Activated CD4-positive, alpha-beta T cell treated with anti-CD3 and anti-CD28 coated beads for 36 hours (primary cell): ENCODE data around the gene CAMKMT. TPM values are rescaled to one million over a fixed set of nuclear protein-coding genes. Genes with fewer than 3 reads are reported as not detected.
A peak's percentile ranks its signal among the peaks of the same experiment; 100 is the strongest.

Source experiments
- ATAC-seq: fragments of 200-7000 bp; cut with Tn5 transposase; one replicate; pipeline ENCODE4 v1.10.0; 2021; ENCODE audit warnings: mild to moderate bottlenecking, moderate library complexity
- CTCF ChIA-PET: fragments of 350-600 bp; sonication (Branson Sonifier 250); formaldehyde crosslinking; loops from one replicate; lab custom pipeline; 2021; ENCODE audit warnings: antibody characterized with exemption; lab: Charles Lee
- POLR2A ChIA-PET: fragments of 350-600 bp; sonication (Branson Sonifier 250); formaldehyde crosslinking; loops from one replicate; lab custom pipeline; 2021; ENCODE audit warnings: antibody characterized with exemption, inconsistent platforms; lab: Charles Lee
- DNase-seq: peaks from one replicate; pipeline ENCODE4 v3.0.0-alpha.2; 2020
- H3K27ac Mint-ChIP-seq: one replicate; pipeline ENCODE4 v1.8.0; 2021; ENCODE audit warnings: mixed read lengths
- H3K27me3 Mint-ChIP-seq: one replicate; pipeline ENCODE4 v1.8.0; 2021; ENCODE audit warnings: mixed read lengths
- H3K36me3 Mint-ChIP-seq: one replicate; pipeline ENCODE4 v1.8.0; 2021; ENCODE audit warnings: low read depth, mixed read lengths
- H3K4me1 Mint-ChIP-seq: one replicate; pipeline ENCODE4 v1.8.0; 2021; ENCODE audit warnings: mixed read lengths
- H3K4me3 Mint-ChIP-seq: one replicate; pipeline ENCODE4 v1.8.0; 2021; ENCODE audit warnings: mild to moderate bottlenecking, moderate library complexity, mixed read lengths
- H3K9me3 Mint-ChIP-seq: one replicate; pipeline ENCODE4 v1.8.0; 2021; ENCODE audit warnings: low read depth, mixed read lengths
- intact Hi-C, 2 experiments: fragments of 100-400 bp; cut with DNase I in 1 of 2; cut with micrococcal nuclease in 1 of 2; formaldehyde crosslinking; loops; one replicate each; pipeline versions ENCODE4 v1.14.2 to v1.15.1; 2022 to 2024; cut with DNase I, micrococcal nuclease
- total RNA-seq, 2 experiments: library from RNA; stranded (reverse); gene quantifications; one replicate each; pipeline ENCODE4 v1.2.3, GENCODE V29; 2021

CAMKMT gene
- total RNA-seq = 10 to 100 TPM; 10.8 to 13.3 TPM

DNA sequence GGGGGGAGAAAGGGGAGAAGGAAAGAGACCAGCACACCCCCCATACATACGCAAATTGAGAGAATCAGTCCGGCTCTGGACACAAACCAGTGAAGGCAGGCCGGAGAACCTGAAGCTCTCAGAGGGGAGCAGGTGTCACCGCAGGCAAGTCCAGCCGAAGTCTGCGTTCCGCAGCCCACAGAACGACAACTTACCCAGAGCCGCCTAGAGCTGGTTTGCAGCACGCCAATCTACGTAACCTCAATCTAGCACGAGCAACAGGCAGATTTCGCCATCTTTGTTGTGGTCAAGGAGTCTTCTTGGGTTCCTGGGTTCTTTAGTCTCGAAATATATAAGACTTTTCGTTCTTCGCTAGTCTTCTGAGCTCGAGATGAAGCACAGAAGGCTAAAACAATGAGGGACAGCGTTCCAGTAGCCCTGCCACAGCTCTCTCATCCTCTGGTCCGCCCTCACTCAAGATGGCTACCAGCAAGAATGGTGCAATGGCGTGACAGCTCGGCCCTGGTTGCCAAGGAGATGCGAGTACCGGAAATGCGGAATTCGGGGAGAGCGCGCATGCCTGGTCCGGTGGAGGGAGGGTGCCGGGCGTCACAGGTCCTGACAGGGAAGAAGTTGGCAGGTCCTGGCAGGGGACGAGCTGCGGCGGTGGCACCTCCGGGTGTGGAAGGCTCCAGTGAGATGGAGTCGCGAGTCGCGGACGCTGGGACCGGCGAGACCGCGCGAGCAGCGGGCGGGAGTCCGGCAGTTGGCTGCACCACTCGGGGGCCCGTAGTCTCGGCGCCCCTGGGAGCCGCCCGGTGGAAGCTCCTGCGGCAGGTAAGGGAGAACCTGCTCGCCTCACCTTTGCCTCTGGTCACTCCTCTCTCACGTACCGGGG is at the start of gene CAMKMT, which contains the start of gene PREPL:
Gene CAMKMT, plus strand, starts transcription at position 618 of the 877 bp plus-strand sequence.
Gene PREPL, minus strand, starts transcription at position 165 of the 877 bp plus-strand sequence. CDS start 15,152 bp downstream, outside the sequence.
- no peaks in the 10 kb centered on the region for H3K9me3 Mint-ChIP-seq
- no peaks in the 10 kb centered on the region for H3K27me3 Mint-ChIP-seq
- intact Hi-C loops = loop anchor here (1.0 to 10.0 kb wide), 11 partner anchors 117 to 1999 kb away; partner anchors contain the start of genes PPM1B (in 2 of the 2), COX7A2L (in 1 of the 2), DYNC2LI1 (in 1 of the 2) and PRKCE (in 1 of the 2)
- peaks cover 10% of the 10 kb centered on the region for H3K36me3 Mint-ChIP-seq
- H3K4me1 Mint-ChIP-seq = peaks cover 48% of the 10 kb centered on the region
- peak within 1 kb of the TSS; percentile 100 for H3K27ac Mint-ChIP-seq
- peak within 1 kb of the TSS; percentile 92 for H3K4me3 Mint-ChIP-seq
- POLR2A ChIA-PET = interaction anchor here (0.6 to 1.4 kb wide), 7 partner anchors 10 to 241 kb away, joined by 3 to 8 read pairs (median 5); partner anchors contain the start of gene PPM1B
- CTCF ChIA-PET = interaction anchor here (0.6 to 2.0 kb wide), 10 partner anchors 13 to 1167 kb away, joined by 3 to 10 read pairs (median 3); no protein-coding TSS in a partner anchor
- ATAC-seq = peak; percentile 85
- DNase-seq = peak; percentile 99

DNA sequence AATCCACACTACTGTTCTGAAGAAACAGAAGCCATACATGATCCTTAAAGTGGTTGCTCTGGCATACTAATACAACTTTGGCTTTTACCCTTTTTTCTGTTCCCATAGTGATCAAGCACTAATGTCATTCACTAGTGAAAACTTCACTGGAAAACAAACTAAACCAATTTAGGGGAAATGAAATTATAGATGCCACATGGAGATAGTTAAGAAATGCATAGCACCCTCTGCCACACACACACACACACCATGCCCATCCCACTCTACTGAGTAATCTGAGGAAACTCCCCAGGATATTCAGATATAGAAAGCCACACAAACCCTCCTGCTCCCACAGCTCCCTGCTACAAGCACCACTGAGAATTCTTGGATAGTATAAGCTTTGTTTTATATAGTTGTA is 47.4 kb upstream of the CAMKMT start:
- POLR2A ChIA-PET = no interaction called here

DNA sequence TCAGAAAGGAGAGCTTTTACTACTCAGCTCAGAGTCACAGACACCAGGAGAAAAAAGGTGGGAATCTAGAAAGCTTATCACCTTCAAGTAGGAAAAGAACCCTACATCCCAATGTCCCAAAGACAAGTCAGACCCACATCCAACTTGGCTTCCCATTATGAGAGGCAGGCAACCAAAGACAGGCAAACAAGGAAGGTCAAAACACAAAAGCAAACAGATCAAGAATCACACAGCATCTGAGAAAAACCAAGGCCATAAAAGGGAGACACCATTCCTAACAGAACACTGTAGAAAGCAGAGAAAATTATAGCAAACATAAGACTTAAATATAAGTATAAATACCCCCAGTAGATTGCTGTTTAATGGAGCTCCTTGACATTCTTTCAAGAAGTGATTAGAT is 45.8 kb upstream of the CAMKMT start:
- no peak for ATAC-seq
- DNase-seq = no peak
- peaks cover 14% of the 10 kb centered on the region for H3K9me3 Mint-ChIP-seq
- H3K4me3 Mint-ChIP-seq = no peak overlapping the region
- ChIA-PET CTCF (interaction anchor here (0.7 kb wide), 3 partner anchors 12 to 188 kb away, joined by 3 read pairs; partner anchors contain the start of gene CAMKMT), POLR2A (no interaction called here)
- peaks cover 69% of the 10 kb centered on the region for H3K36me3 Mint-ChIP-seq
- no peaks in the 10 kb centered on the region for H3K4me1 Mint-ChIP-seq
- intact Hi-C loops = no loop called here
- no peaks in the 10 kb centered on the region for H3K27me3 Mint-ChIP-seq
- no peak overlapping the region for H3K27ac Mint-ChIP-seq

More for the DNA sequence above, 47.4 kb upstream of the CAMKMT start:
- Mint-ChIP-seq H3K4me3 (no peak overlapping the region), H3K36me3 (peaks cover 68% of the 10 kb centered on the region), H3K27me3 (no peaks in the 10 kb centered on the region), H3K4me1 (no peaks in the 10 kb centered on the region), H3K9me3 (peaks cover 22% of the 10 kb centered on the region), H3K27ac (no peak overlapping the region)
- no peak for DNase-seq
- intact Hi-C loops = no loop called here
- no peak for ATAC-seq
- CTCF ChIA-PET = interaction anchor here (0.8 kb wide), 1 partner anchor 270 kb away, joined by 3 read pairs; no protein-coding TSS in a partner anchor

DNA sequence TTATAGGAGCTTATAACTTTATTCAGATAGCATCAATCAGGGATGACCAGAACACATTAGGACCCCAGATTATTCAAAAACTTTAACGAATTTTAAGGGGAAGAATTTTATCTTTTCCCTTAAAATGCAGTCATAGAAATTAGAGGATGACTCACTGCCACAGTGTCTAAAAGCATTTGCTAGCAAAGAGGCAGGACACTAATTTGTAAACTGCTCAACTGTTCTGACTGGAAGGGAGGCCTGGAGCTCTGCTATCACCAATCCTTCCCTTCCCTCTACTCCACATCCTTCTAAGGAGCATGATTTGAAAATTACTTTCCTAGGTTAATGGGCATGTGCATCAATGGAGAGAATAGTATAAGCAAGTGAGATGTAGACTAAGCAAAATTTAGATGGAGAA is 40.9 kb upstream of the CAMKMT start:
- Mint-ChIP-seq H3K9me3 (no peaks in the 10 kb centered on the region), H3K27me3 (no peaks in the 10 kb centered on the region), H3K36me3 (peaks cover 58% of the 10 kb centered on the region), H3K4me3 (no peak overlapping the region), H3K4me1 (no peaks in the 10 kb centered on the region), H3K27ac (no peak overlapping the region)
- intact Hi-C loops = no loop called here
- CTCF ChIA-PET = interaction anchor here (0.9 to 1.0 kb wide), 2 partner anchors 103 to 277 kb away, joined by 3 read pairs; no protein-coding TSS in a partner anchor
- DNase-seq (no peak), ATAC-seq (no peak)
- POLR2A ChIA-PET = no interaction called here

DNA sequence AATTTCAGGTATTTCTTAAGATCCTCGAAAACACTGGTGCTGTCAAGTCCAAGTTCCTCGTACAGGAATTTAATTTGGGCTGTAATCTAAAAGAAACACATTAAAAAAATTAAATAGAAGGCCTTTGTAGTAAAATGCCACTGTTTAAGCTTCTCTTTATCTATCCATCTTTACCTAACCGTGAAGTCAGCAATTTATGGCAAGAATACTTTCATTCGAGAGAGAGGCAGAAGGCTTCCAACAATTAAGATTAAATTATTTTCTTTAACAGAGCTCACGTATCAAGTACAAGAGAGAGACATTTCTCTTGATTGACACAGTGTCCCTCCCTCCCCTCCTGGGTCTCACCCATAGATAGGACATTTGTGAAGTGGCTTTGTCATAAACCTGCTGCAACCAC is 40.4 kb upstream of the CAMKMT start:
- H3K4me1 Mint-ChIP-seq = no peaks in the 10 kb centered on the region
- CTCF ChIA-PET = interaction anchor here (1.0 kb wide), 1 partner anchor 103 kb away, joined by 3 read pairs; no protein-coding TSS in a partner anchor
- no peak overlapping the region for H3K27ac Mint-ChIP-seq
- POLR2A ChIA-PET = no interaction called here
- no peaks in the 10 kb centered on the region for H3K27me3 Mint-ChIP-seq
- DNase-seq = no peak
- intact Hi-C loops = no loop called here
- H3K36me3 Mint-ChIP-seq = peaks cover 54% of the 10 kb centered on the region
- no peak overlapping the region for H3K4me3 Mint-ChIP-seq
- H3K9me3 Mint-ChIP-seq = no peaks in the 10 kb centered on the region
- no peak for ATAC-seq

DNA sequence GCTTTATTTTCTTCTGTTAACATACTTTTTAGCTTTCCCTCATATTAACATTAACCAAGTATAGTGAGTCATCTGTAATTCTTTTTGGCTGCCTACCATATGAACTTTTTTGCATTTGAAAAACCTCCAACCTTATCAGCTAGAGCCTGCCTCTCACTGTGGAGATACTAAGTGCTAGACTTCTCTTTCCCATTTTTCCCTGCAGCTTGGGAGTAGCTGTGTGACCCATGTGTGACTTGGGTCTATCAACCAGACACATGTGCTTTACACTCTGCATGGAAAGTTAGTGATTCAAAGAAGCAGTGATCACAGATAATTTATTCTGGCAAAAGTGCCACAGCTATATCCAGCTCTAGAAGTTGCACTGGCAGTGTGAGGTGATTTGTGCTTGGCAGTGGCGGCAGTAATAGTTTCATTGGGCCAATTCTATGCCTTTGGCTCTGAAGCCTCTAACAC is 36.7 kb upstream of the CAMKMT start:
- ATAC-seq = no peak

DNA sequence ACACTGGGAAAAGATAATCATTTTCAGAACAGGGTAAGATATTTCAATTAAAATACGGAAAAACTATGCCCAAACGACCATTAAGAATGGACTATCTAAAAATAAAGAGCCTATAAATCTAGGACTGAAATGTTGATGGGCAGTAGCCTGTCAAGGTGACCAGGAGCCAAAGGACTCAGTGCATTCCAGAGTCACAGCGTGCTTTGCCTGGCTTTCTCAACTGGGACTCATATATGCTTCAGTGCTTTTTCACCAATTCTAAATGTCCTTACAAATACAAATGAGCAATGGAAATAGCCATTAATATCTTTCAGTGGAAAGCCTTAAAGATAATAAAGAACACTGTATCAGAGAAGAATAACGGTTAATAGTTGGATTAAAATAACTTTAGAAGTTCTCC is 35.9 kb upstream of the CAMKMT start:
- ChIA-PET CTCF (interaction anchor here (1.4 kb wide), 1 partner anchor 12 kb away, joined by 4 read pairs; no protein-coding TSS in a partner anchor), POLR2A (no interaction called here)
- Mint-ChIP-seq H3K4me3 (no peak overlapping the region), H3K27ac (no peak overlapping the region), H3K9me3 (no peaks in the 10 kb centered on the region), H3K27me3 (no peaks in the 10 kb centered on the region), H3K4me1 (peaks cover 9% of the 10 kb centered on the region), H3K36me3 (peaks cover 51% of the 10 kb centered on the region)
- no peak for DNase-seq
- ATAC-seq = no peak
- intact Hi-C loops = no loop called here

More for the DNA sequence above, 36.7 kb upstream of the CAMKMT start:
- ChIA-PET POLR2A (interaction anchor here (0.6 kb wide), 1 partner anchor 84 kb away, joined by 10 read pairs; no protein-coding TSS in a partner anchor), CTCF (interaction anchor here (1.0 kb wide), 3 partner anchors 12 to 237 kb away, joined by 3 read pairs; no protein-coding TSS in a partner anchor)
- intact Hi-C loops = no loop called here
- H3K4me3 Mint-ChIP-seq = no peak overlapping the region
- H3K27me3 Mint-ChIP-seq = no peaks in the 10 kb centered on the region
- H3K27ac Mint-ChIP-seq = no peak overlapping the region
- no peaks in the 10 kb centered on the region for H3K9me3 Mint-ChIP-seq
- H3K4me1 Mint-ChIP-seq = peaks cover 3% of the 10 kb centered on the region
- no peak for DNase-seq
- peaks cover 51% of the 10 kb centered on the region for H3K36me3 Mint-ChIP-seq

DNA sequence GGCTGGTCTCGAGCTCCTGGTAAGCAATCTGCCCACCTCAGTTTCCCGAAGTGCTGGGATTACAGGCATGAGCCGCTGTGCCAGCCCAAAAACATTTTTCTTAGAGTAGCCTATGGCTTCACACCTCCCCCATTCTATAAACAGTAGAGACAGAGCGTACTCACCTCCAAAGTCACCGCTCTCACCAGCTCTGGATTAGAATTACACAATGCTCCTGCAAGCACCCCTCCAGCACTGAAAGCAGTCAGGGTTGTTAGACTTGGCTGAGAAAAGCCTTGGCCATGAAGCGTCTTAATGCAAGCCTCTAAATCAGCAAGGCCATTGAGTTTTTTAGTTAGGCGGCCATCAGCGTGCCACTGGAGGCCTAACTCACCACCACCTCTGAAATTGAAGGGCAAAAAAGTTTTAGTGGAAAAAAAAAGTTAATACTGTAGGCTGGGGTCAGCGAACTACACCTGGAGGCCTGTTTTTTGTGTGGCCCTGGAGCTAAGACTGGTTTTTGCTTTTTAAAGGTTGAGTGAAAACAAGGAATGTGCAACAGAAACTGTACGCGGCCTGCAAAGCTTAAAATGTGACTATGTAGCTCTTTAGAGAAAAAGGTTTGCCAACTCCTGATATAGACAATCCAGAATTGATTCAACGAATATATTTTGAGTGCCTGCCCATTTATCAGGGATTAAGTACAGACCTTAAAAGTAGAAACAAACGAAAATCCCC is 35.0 kb upstream of the CAMKMT start:
- Mint-ChIP-seq H3K27me3 (no peaks in the 10 kb centered on the region), H3K4me3 (no peak overlapping the region), H3K4me1 (peaks cover 10% of the 10 kb centered on the region), H3K9me3 (no peaks in the 10 kb centered on the region), H3K36me3 (peaks cover 51% of the 10 kb centered on the region), H3K27ac (no peak overlapping the region)
- POLR2A ChIA-PET = no interaction called here
- CTCF ChIA-PET = interaction anchor here (1.4 kb wide), 1 partner anchor 11 kb away, joined by 4 read pairs; no protein-coding TSS in a partner anchor
- intact Hi-C loops = no loop called here
- DNase-seq (no peak), ATAC-seq (no peak)

DNA sequence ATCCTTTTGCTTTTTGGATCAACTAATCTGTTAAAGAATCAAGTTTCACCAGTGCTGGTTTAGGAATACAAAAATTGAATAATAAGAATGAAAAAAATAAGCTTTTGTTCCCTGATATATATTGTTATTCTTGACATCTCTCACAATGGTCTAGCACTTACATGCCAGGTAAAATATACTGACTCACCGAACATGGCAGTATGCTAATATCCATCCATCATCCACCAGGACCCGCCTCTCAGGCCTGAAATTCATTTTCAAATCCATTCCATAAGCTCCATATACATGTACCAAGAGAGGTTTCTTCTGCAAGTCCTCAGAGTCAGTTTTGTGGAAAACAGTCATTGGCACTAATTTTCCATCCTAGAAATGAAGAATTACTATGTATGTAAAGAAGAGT is 33.0 kb upstream of the CAMKMT start:
- Mint-ChIP-seq H3K9me3 (no peaks in the 10 kb centered on the region), H3K4me1 (peaks cover 10% of the 10 kb centered on the region), H3K27me3 (no peaks in the 10 kb centered on the region), H3K27ac (no peak overlapping the region), H3K4me3 (no peak overlapping the region), H3K36me3 (peaks cover 49% of the 10 kb centered on the region)
- no peak for DNase-seq
- ChIA-PET CTCF (interaction anchor here (1.0 to 1.1 kb wide), 2 partner anchors 14 to 37 kb away, joined by 3 to 4 read pairs; no protein-coding TSS in a partner anchor), POLR2A (no interaction called here)
- intact Hi-C loops = no loop called here
- no peak for ATAC-seq

DNA sequence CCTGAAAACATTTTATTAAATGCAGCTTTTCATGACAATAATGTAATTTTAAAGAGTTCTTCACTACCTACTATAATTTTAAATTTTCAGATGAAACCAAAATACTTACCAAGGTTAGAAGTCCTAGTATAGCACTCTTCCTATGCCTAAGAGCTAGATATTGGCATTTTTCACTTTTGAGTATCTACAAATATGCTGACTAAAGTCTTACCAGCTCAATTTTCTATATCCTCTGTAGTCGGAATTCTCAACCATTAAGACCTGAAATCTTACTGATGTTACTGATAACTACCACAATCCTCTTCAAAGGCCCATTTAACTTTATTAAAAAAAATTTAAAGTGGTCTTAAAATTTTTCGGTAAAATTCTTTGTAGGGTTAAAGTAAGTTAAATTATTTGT is 32.4 kb upstream of the CAMKMT start:
- DNase-seq (no peak), ATAC-seq (no peak)
- H3K36me3 Mint-ChIP-seq = peaks cover 46% of the 10 kb centered on the region
- intact Hi-C loops = no loop called here
- POLR2A ChIA-PET = no interaction called here
- peaks cover 10% of the 10 kb centered on the region for H3K4me1 Mint-ChIP-seq
- H3K27ac Mint-ChIP-seq = no peak overlapping the region
- no peaks in the 10 kb centered on the region for H3K9me3 Mint-ChIP-seq
- CTCF ChIA-PET = interaction anchor here (0.9 to 1.1 kb wide), 3 partner anchors 10 to 38 kb away, joined by 3 to 4 read pairs (median 3); no protein-coding TSS in a partner anchor
- H3K4me3 Mint-ChIP-seq = no peak overlapping the region
- no peaks in the 10 kb centered on the region for H3K27me3 Mint-ChIP-seq
